22Rv1 (cell line): ENCODE measurements around the gene SERPINH1.

Experiments
- CTCF ChIP-seq: fragments of 450-650 bp; IDR thresholded peaks from 2 replicates; pipeline ENCODE4 v1.5.1; 2017; ENCODE audit warnings: mild to moderate bottlenecking
- ZFX ChIP-seq: fragments of 450-650 bp; IDR thresholded peaks from 2 replicates; pipeline ENCODE4 v1.6.1; 2017; ENCODE audit warnings: antibody characterized with exemption, borderline replicate concordance

- no peak for TF ChIP-seq CTCF
- no peak for TF ChIP-seq ZFX
Measured at GRCh38 chr11:75578977-75579376, 16.9 kb downstream of the SERPINH1 start.
